RPMI8226 (cell line): Measurements from ENCODE around the gene DUSP22.
"Not testable (repeated sequence)": the region's sequence is repeated elsewhere in the genome, so short reads cannot be mapped to it uniquely, and the experiment has no call there.

Experiments used
- DNase-seq: peaks from one replicate; pipeline ENCODE4 v3.0.0-alpha.2; 2015

DUSP22 gene

GRCh38 chr6:366389-367297 is 74.4 kb downstream of the DUSP22 start:
- DNase-seq, result no peak

- DNase-seq, result no peak
Observed at GRCh38 chr6:367298-367794, 75.1 kb downstream of the DUSP22 start.

- DNase-seq, result no peak
Observed at GRCh38 chr6:367891-368630, 75.8 kb downstream of the DUSP22 start.

GRCh38 chr6:369559-370431 is 77.5 kb downstream of the DUSP22 start:
- DNase-seq, result no peak

- no peak for DNase-seq
Observed at GRCh38 chr6:370555-370954, 78.3 kb downstream of the DUSP22 start.

- DNase-seq, result not testable (repeated sequence)
Observed at GRCh38 chr6:371851-372250, 79.6 kb downstream of the DUSP22 start.

- DNase-seq, result peak; percentile 87
Observed at GRCh38 chr6:372336-372911, 80.1 kb downstream of the DUSP22 start.

GRCh38 chr6:373031-373430 is 80.7 kb downstream of the DUSP22 start:
- DNase-seq, result no peak

- DNase-seq, result no peak
Observed at GRCh38 chr6:373773-374724, 81.8 kb downstream of the DUSP22 start.

GRCh38 chr6:374956-375355 is 82.7 kb downstream of the DUSP22 start:
- no peak for DNase-seq

GRCh38 chr6:376827-377640 is 84.7 kb downstream of the DUSP22 start:
- no peak for DNase-seq

GRCh38 chr6:377641-378020 is 85.3 kb downstream of the DUSP22 start:
- not testable (repeated sequence) for DNase-seq

GRCh38 chr6:378090-378957 is 86.0 kb downstream of the DUSP22 start:
- DNase-seq, result no peak

GRCh38 chr6:378958-379409 is 86.7 kb downstream of the DUSP22 start:
- DNase-seq, result no peak

- DNase-seq, result peak; percentile 83
Observed at GRCh38 chr6:379410-380181, 87.3 kb downstream of the DUSP22 start.

GRCh38 chr6:380234-381218 is 88.2 kb downstream of the DUSP22 start:
- DNase-seq, result no peak
